Left kidney (tissue), 8 donors: Measurements from ENCODE around the gene MYMX. TPM values are rescaled to one million over a fixed set of nuclear protein-coding genes. Genes with fewer than 3 reads are reported as not detected.
"Not testable (repeated sequence)": the region's sequence is repeated elsewhere in the genome, so short reads cannot be mapped to it uniquely, and the experiment has no call there.

ENCODE experiments used
- DNase-seq: peaks from one replicate; pipeline ENCODE4 v3.0.0-alpha.2; 2013
- long read RNA-seq, 8 donors: transcript quantifications; one replicate each; lab custom pipeline, GENCODE V29; 2026
- polyA plus RNA-seq: library from polyadenylated mRNA; unstranded; fragments of 120-200 nt; gene quantifications from one replicate; pipeline ENCODE4 v1.2.1, GENCODE V29; 2013; ENCODE audit not compliant: insufficient read length

Gene MYMX
- polyA plus RNA-seq = 0.62 TPM
- long read RNA-seq, donor 1 = 0 reads
- long read RNA-seq, donor 2 = 0 reads
- long read RNA-seq, donor 3 = 0 reads
- long read RNA-seq, donor 4 = 0 reads
- long read RNA-seq, donor 5 = 0 reads
- long read RNA-seq, donor 6 = 0 reads
- long read RNA-seq, donor 7 = 0 reads
- long read RNA-seq, donor 8 = 0 reads

DNA sequence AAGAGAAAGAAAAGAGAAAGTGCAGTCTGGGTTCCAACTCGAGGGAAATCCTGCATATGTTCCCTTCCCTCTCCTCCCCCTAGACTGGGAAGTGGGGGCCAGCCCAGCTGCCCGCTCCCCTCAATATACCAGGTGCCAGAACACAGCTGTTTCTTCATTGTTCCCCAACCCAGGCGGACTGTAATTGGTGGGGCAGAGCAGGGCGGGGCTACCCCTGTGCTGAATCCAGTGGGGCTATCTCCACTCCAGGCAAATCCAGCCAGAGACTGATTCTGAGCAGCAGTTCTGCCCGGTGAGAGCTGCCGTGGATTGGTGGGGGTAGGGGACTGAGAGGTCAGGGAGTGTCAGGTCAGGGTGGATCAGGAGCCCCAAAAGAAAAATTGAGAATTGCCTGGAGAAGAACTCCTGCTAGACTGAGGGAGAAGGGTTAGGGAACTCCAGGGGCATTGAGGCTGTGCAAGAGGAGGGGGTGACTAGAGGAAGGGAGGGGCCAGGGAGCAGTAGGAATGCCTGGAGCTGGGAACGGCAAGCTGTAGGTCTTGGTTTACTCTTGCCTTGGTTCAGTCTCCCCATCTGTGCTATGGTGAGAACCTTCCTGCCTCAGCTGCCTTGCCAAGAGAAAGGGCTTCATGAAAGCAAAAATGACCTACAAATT lies at the start of gene MYMX:
Gene MYMX (plus strand): TSS at position 250 of the 655 bp plus-strand sequence. CDS start 546 bp downstream, outside the sequence.
- no peak for DNase-seq

DNA sequence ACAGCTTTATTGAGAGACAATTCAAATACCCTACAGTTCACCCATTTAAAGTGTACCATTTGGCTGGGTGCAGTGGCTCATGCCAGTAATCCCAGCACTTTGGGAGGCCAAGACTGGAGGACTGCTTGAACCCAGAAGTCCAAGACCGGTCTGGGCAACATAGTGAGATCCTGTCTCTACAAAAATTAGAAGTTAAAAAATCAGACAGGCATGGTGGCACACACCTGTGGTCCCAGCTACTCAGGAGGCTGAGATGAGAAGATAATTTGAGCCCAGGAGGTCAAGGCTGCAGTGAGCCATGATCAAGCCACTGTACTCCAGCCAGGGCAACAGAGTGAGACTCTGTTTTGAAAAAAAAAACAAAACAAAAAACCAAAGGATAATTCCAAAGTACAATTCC lies 49.2 kb upstream of the MYMX start:
- DNase-seq = no peak

DNA sequence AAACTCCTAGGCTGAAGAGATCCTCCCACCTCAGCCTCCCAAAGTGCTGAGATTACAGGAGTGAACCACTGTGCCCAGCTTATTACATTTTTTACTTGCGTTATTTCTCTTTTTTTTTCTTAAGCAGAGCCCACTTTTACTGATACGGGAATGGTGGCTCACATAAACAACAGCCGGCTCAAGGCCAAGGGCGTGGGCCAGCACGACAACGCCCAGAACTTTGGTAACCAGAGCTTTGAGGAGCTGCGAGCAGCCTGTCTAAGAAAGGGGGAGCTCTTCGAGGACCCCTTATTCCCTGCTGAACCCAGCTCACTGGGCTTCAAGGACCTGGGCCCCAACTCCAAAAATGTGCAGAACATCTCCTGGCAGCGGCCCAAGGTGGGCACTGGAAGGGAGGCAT lies 47.6 kb upstream of the MYMX start:
- no peak for DNase-seq

DNA sequence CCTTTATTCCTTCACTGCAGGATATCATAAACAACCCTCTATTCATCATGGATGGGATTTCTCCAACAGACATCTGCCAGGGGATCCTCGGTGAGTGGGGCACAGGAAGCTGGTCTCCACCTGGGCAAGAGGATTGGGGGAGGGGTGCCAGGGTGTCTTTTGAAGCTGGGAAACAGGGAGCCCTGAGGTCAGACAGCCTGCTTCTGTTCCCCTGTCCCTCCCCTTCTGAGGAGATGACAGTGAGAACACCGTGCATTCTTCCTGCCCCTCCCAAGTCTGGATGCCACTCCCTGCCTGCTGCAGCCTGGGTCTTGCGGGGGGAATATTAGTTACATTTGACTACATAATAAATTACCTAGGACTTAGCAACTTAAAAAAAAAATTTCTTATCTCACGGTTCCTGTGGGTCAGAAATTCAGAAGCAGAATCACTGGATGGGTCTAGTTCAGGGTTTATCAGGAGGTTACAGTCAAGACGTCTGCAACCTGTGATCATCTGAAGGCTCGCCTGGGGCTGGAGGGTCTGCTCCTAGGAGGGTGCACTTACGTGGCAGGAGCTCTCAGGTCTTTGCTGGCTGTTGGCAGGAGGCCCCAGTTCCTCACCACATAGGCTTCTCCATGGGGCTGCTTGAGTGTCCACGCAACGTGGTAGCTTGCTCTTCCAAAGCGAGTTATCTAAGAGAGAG lies 46.7 kb upstream of the MYMX start:
- DNase-seq = no peak

DNA sequence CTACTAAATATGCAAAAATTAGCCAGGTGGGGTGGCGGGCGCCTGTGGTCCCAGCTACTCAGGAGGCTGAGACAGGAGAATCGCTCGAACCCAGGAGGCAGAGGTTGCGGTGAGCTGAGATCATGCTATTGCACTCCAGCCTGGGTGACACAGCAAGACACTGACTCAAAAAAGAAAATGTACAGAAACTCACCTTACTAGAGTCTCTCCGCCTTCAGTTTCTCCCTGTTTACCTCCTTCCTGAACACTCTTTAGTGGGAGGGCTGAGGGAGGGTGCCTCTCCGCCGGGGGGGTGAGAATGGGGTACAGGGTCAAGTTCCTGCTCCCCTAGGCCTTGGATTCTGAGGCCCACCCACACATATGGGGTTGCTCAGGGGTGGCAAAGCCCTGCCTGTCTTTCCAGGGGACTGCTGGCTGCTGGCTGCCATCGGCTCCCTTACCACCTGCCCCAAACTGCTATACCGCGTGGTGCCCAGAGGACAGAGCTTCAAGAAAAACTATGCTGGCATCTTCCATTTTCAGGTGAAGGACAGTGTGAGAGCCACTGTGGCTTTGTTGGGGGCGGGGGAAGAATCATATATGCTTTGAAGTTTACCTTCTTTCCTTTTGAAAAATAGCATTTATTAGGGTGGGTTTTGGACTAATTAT lies 44.7 kb upstream of the MYMX start:
- DNase-seq = no peak

DNA sequence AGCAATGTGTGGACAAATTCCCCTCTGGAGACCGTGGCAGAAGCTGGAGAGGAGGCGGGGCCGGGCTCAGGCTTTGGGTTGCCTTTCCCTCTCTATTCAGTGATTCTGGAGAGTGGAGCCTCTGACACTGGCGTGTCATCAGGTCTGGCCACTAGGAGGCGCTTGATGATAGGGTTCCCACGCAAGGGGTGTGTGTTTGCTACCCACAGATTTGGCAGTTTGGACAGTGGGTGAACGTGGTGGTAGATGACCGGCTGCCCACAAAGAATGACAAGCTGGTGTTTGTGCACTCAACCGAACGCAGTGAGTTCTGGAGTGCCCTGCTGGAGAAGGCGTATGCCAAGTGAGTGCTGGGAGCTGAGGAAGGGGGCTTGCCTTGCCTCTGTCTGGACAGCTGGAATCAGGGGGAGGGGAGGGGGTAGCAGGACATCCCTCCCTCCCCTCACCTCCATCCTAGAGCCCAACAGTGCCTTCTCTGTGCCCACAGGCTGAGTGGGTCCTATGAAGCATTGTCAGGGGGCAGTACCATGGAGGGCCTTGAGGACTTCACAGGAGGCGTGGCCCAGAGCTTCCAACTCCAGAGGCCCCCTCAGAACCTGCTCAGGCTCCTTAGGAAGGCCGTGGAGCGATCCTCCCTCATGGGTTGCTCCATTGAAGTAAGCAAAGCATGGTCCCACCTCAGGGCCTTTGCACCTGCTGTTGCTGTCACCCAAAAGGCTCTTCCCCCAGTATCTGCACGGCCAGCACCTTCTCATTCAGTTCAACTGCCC lies 43.8 kb upstream of the MYMX start:
- DNase-seq = peak; percentile 76

DNA sequence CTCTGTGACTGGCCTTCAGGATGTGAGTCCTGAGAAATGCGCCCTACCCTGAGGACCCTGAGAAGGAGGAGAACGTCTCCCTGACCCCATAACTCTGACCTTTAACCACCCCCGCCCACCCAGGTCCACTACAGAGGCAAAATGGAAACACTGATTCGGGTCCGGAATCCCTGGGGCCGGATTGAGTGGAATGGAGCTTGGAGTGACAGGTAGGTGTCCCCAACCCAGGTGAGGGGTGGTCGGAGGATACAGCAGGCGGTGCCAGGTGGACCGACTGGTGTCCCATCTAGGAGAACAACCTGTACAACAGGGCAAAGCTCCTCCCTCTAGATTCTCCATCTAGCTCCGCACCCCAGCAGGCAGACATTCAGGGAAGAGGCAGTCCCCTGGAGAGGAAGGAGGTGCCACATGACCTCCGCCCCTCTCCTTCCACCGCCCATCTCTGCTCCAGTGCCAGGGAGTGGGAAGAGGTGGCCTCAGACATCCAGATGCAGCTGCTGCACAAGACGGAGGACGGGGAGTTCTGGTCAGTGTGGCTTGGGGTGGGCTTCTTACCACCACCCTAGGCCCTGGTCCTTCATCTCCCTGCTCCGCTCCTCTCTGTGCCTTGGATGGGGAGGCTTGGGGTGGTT lies 40.5 kb upstream of the MYMX start:
- DNase-seq = no peak

DNA sequence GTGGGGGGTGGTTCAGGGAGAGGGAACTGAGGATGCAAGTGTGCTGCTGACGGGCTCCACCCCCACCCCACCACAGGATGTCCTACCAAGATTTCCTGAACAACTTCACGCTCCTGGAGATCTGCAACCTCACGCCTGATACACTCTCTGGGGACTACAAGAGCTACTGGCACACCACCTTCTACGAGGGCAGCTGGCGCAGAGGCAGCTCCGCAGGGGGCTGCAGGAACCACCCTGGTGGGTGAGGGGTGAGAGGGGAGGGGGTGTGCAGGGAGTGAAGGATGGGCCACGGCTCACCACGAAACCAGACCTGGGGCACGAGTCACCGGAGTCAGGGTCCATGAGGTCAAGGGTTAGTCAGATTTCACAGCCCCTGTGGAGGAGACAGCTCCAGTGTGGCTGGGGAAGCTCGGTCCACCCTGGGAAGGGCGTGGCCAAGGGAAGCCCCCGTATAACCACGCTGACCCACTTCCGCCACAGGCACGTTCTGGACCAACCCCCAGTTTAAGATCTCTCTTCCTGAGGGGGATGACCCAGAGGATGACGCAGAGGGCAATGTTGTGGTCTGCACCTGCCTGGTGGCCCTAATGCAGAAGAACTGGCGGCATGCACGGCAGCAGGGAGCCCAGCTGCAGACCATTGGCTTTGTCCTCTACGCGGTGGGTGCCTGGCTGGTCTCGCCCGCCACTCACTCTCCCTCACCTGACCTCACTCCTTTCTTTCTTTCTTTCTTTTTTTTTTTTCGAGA lies 39.8 kb upstream of the MYMX start:
- no peak for DNase-seq

DNA sequence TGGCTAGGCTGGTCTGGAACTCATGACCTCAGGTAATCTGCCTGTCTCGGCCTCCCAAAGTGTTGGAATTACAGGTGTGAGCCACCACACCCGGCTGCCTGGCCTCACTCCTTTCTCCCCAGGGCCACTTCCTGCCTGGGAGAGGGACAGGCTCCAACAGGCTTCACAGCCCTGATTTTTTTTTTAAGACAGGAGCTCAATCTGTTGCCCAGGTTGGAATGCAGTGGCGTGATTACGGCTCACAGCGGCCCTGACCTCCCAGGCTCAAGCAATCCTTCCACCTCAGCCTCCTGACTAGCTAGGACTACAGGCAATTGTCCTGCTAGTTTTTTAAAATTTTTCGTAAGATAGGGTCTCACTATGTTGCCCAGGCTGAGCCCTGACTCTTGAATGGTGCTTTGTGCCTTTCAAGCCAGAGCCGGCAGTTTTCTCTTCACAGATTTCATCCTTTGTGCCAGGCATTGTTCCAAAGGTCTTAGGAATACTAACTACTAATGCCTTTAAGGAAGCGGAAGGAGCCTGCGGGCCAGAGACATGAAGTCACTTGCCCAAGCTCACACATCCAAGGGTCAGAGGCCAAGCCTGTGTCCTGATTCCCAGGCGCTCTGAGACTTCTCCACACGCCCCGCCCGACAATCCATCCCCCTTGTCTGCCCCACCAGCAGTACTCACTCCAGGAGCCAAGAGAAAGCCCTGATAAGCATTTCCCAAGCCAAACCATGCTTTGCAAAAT lies 38.9 kb upstream of the MYMX start:
- no peak for DNase-seq

DNA sequence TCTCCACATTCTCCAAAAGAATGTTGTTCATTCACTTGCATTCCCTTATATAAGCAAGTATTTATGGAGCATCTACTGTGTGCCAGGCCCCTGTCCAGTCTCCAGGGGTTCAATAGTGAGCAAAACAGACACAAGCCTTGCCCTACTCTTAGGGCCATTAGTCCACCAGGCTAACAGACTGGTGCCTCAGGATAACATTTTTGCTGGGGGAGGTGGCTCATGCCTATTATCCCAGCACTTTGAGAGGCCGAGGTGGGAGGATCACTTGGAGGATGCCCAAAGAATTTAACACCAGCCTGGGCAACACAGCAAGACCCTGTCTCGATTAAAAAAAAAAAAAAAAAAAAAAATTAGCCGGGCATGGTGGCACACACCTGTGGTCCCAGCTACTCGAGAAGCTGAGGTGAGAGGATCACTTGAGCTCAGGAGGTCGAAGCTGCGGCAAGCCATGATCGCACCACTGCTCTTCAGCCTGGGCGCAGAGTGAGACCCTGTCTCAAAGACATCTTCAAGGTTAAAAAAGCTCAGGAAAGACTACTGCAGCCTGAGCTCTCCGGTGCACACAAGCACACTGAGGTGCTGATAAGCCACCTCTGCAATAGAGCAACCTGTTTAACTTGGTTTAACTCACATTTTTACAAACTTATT lies 38.2 kb upstream of the MYMX start:
- no peak for DNase-seq

DNA sequence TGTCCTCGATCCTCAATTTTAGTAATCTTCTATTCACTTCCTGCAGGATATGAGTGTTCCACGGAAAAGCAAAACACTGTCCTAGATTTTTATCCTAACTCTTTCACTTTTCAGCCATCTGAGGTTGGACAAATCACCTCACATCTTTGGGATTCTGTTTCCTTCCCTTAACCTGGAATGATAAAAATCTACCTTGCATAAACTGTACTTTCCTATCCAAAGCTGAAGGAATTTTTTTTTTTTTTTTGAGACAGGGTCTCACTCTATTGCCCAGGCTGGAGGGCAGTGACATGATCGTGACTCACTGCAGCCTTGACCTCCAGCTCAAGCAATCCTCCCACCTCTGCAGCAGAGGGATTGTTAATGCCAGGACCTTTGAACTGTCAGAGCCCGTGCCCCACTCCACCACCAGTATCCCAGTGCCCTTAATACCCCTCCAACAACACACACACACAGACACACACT lies 37.6 kb upstream of the MYMX start:
- DNase-seq = no peak

DNA sequence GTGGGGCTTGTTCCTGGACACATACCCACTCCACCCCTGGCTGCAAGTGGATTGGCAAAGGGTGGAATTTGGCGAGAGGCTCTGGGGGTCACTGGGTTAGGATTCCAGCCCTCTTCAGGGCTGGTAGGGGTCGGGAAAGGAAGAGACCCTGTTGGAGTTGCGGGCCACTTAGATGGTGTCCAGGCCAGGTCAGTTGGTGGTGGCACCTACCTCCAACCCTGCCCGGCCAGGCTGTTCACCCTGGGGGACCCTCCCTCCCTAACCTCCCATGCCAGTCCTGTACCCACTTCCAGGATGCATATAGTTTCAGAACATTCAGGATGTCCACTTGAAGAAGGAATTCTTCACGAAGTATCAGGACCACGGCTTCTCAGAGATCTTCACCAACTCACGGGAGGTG lies 37.1 kb upstream of the MYMX start:
- DNase-seq = no peak

DNA sequence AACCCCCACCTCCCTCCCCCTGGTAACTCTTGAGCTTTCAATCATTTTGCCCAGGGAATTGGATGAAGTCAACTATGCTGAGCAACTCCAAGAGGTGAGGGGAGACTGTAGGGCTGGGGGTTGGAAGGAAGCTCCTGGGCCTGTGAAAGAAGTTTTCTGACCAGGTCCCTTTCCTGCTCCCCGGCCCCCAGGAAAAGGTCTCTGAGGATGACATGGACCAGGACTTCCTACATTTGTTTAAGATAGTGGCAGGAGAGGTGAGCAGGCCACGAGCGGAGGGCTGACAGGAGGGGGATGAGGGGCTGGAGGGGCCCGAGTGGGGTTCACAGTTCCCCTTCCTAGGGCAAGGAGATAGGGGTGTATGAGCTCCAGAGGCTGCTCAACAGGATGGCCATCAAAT lies 36.3 kb upstream of the MYMX start:
- DNase-seq = no peak

DNA sequence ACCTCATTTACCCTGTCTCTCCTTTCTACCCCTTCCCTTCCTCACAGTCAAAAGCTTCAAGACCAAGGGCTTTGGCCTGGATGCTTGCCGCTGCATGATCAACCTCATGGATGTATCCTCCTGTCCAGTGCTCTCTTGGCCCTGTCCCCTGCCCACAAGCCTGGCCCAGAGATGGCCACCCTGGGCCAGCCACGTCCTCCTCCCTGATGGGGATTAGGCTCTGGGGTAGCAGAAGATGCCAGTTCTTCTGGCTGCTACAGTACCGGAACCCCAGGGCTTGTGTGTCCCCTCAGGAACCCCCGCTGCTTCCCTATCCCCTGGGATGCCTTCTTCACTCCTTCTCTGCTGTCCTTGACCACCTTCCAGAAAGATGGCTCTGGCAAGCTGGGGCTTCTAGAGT lies 35.8 kb upstream of the MYMX start:
- DNase-seq = no peak

DNA sequence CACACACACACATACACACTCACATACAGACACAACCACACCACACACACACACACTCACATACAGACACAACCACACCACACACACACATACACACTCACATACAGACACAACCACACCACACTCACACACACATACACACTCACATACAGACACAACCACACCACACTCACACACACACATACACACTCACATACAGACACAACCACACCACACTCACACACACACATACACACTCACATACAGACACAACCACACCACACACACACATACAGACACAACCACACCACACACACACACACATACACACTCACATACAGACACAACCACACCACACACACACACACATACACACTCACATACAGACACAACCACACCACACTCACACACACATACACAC lies 34.9 kb upstream of the MYMX start:
- DNase-seq = not testable (repeated sequence)

DNA sequence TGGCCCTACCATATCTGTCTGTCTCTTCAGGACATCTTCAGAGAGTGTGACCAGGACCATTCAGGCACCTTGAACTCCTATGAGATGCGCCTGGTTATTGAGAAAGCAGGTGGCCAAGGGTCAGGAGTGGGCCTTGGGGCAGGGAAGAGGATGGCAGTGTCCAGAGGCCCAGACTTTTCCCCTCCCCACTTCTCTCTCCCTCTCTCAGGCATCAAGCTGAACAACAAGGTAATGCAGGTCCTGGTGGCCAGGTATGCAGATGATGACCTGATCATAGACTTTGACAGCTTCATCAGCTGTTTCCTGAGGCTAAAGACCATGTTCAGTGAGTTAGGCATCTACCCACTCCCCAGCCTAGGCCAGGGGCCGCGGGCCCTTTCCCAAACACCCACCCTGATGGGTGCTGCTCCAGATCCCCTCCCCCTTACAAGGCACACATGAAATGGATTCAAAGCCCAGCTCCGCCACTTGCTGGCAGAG lies 33.8 kb upstream of the MYMX start:
- no peak for DNase-seq

DNA sequence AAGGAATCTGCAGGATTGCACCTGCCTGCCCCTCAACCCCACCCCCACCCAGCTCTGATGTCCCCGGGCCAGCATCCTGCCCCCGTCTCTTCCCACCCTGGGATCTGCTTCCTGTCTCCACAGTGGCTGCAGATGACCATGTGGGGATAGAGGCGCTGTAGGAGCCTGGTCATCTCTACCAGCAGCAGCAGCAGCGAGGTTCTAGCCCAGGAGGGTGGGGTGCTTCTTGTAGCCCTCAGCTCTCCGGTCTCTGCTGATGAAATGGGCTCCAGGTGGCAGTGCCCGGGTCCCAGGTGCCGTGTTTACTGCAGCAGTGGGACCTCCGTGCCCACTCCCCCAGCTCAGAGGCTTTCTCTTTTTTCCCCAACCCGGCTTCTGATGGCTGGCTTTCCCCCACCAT lies 32.9 kb upstream of the MYMX start:
- DNase-seq = no peak

DNA sequence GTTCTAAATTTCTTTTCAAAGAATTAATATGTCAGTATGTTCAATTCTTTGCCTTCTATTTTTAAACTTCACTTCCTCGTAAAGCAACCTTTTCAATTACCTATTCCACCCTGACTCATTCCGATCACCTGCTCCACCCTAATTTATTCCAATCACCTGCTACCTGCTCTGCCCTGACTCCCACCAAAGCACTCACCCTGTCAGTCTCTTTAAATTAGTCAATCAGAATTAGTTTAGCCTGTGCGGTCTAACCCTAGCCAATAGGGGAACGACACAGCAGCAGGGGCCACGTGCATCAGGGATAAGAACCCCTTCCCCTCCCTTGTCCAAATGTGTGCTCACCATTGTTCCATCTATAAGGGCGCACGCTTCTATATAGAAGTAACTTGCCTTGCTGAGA lies 31.4 kb upstream of the MYMX start:
- not testable (repeated sequence) for DNase-seq

DNA sequence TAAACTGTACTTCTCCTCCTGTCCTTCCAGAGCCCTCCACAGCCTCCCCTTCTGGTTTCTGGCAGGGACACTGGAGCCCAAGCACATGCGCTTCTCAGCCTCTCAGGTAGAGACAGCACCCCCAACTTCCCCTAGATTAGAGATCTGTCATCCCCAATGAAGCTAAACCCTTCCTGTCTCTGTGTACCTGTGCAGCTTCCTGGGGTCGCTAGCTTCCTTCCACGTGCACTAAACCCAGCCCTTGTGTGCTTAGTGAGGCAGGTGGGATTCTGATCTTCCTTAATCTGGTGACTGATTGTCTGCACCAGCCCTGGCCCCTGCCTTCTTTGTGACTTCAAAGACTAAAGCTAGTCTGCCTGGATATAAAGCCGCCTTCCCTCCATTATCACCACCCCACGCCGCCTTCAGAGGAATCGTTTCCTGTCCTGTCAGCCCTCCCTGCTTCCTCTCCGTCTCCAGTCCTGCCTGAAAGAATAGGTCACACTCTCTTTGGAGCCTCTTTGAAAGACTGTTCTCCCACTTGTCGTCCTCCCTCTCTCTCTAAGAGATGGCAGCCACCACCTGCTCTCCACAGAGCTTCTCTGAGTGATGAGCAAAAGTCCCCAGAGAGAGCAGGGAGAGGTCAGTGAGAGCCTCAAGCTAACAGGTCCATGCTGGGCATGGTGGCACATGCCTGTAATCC lies 30.6 kb upstream of the MYMX start:
- no peak for DNase-seq
